ENCODE data around the gene PLOD1. TPM values are rescaled to one million over a fixed set of nuclear protein-coding genes. Genes with fewer than 3 reads are reported as not detected.

PLOD1 gene
- total and polyA plus RNA-seq, 2 donors (not counting 1 experiment from before 2014, with no cell fraction given) = 10.4 to 13.4 TPM

- intact Hi-C loops (cut with micrococcal nuclease) = no loop called here
- no peak overlapping the region for H3K27ac Mint-ChIP-seq
Observed at GRCh38 chr1:11940260-11940921, 5.9 kb downstream of the PLOD1 start.

GRCh38 chr1:11942280-11942679, 7.8 kb downstream of the PLOD1 start:
- Mint-ChIP-seq H3K27me3 (no peaks in the 10 kb centered on the region), H3K27ac (no peak overlapping the region), H3K4me3 (no peak overlapping the region), H3K4me1 (no peaks in the 10 kb centered on the region), H3K9me3 (ENCODE audit: insufficient read depth) (no peaks in the 10 kb centered on the region)
- no peaks in the 10 kb centered on the region for H3K9me3 ChIP-seq (ENCODE audit: control extremely low read depth in 1 of 3, control insufficient read depth in 2 of 3, insufficient read depth in 1 of 3, low read length in 2 of 3)
- no peak overlapping the region for H3K9ac ChIP-seq (ENCODE audit: low read length)
- DNase-seq = no peak
- no peaks in the 10 kb centered on the region for H4K20me1 ChIP-seq (ENCODE audit: control insufficient read depth, insufficient read depth, low read length, poor library complexity, severe bottlenecking)
- no peak overlapping the region for H2AFZ ChIP-seq (ENCODE audit: insufficient read depth, low read depth, low read length, poor library complexity, severe bottlenecking)
- H3K79me2 ChIP-seq (ENCODE audit: control insufficient read depth, insufficient read depth, low read length) = no peaks in the 10 kb centered on the region
- CTCF ChIA-PET = no interaction called here
- no peaks in the 10 kb centered on the region for H3K4me1 ChIP-seq (ENCODE audit: control insufficient read depth in 2 of 2, insufficient read depth in 2 of 2, low read length in 2 of 2)
- 100% methylated on average over 4 of the region's 4 CpGs for WGBS (ENCODE audit: insufficient coverage)
- TF ChIP-seq CTCF (IDR thresholded peaks at IDR 0.05) (no peak), EZH2 (IDR thresholded peaks at IDR 0.05; ENCODE audit: borderline replicate concordance, insufficient read depth, low read depth, low read length, poor library complexity, severe bottlenecking) (no peak)
- POLR2A ChIA-PET = no interaction called here
- intact Hi-C loops (cut with micrococcal nuclease) = no loop called here
- ATAC-seq (ENCODE audit: low read depth) = no peak
- no peak overlapping the region for H3K27ac ChIP-seq (ENCODE audit: low read length in 2 of 2)
- H3K4me3 ChIP-seq (ENCODE audit: control extremely low read depth in 1 of 5, extremely low read depth in 1 of 5, insufficient read depth in 1 of 5, low read depth in 2 of 5, low read length in 4 of 5) = no peak overlapping the region
- H3K36me3 ChIP-seq (replicated peaks in 1 of 2; ENCODE audit: control extremely low read depth in 1 of 2, control insufficient read depth in 1 of 2, extremely low read depth in 1 of 2, insufficient read depth in 2 of 2, low read length in 1 of 2) = no peaks in the 10 kb centered on the region
- no peak overlapping the region for H3K4me2 ChIP-seq (replicated peaks; ENCODE audit: low read depth, low read length, poor library complexity, severe bottlenecking)
- no peaks in the 10 kb centered on the region for H3K27me3 ChIP-seq (replicated peaks in 1 of 4; ENCODE audit: control extremely low read depth in 1 of 4, control insufficient read depth in 3 of 4, insufficient read depth in 4 of 4, low read length in 3 of 4)

More at GRCh38 chr1:11940260-11940921, 5.9 kb downstream of the PLOD1 start:
- H3K9ac ChIP-seq (ENCODE audit: low read length) = no peak overlapping the region
- H3K4me3 Mint-ChIP-seq = no peak overlapping the region
- no peaks in the 10 kb centered on the region for H3K36me3 ChIP-seq (replicated peaks in 1 of 2; ENCODE audit: control extremely low read depth in 1 of 2, control insufficient read depth in 1 of 2, extremely low read depth in 1 of 2, insufficient read depth in 2 of 2, low read length in 1 of 2)
- no peaks in the 10 kb centered on the region for H3K9me3 Mint-ChIP-seq (ENCODE audit: insufficient read depth)
- H3K27me3 ChIP-seq (replicated peaks in 1 of 4; ENCODE audit: control extremely low read depth in 1 of 4, control insufficient read depth in 3 of 4, insufficient read depth in 4 of 4, low read length in 3 of 4) = no peaks in the 10 kb centered on the region
- no peak overlapping the region for H2AFZ ChIP-seq (ENCODE audit: insufficient read depth, low read depth, low read length, poor library complexity, severe bottlenecking)
- no peak overlapping the region for H3K4me2 ChIP-seq (replicated peaks; ENCODE audit: low read depth, low read length, poor library complexity, severe bottlenecking)
- WGBS (ENCODE audit: insufficient coverage) = 83% methylated on average over 3 of the region's 9 CpGs
- DNase-seq = no peak
- no peaks in the 10 kb centered on the region for H3K27me3 Mint-ChIP-seq
- no peaks in the 10 kb centered on the region for H3K4me1 Mint-ChIP-seq
- CTCF ChIA-PET = interaction anchor here (0.7 to 1.4 kb wide), 2 partner anchors 10 to 30 kb away, joined by 3 read pairs; no protein-coding TSS in a partner anchor
- no peak overlapping the region for H3K4me3 ChIP-seq (ENCODE audit: control extremely low read depth in 1 of 5, extremely low read depth in 1 of 5, insufficient read depth in 1 of 5, low read depth in 2 of 5, low read length in 4 of 5)
- ATAC-seq (ENCODE audit: low read depth) = no peak
- H3K79me2 ChIP-seq (ENCODE audit: control insufficient read depth, insufficient read depth, low read length) = no peaks in the 10 kb centered on the region
- H3K9me3 ChIP-seq (ENCODE audit: control extremely low read depth in 1 of 3, control insufficient read depth in 2 of 3, insufficient read depth in 1 of 3, low read length in 2 of 3) = no peaks in the 10 kb centered on the region
- H4K20me1 ChIP-seq (ENCODE audit: control insufficient read depth, insufficient read depth, low read length, poor library complexity, severe bottlenecking) = no peaks in the 10 kb centered on the region
- no peak overlapping the region for H3K27ac ChIP-seq (ENCODE audit: low read length in 2 of 2)
- POLR2A ChIA-PET = no interaction called here
- TF ChIP-seq EZH2 (IDR thresholded peaks at IDR 0.05; ENCODE audit: borderline replicate concordance, insufficient read depth, low read depth, low read length, poor library complexity, severe bottlenecking) = no peak
- peaks cover 0 to under 1% of the 10 kb centered on the region in 2 donors for H3K4me1 ChIP-seq (ENCODE audit: control insufficient read depth in 2 of 2, insufficient read depth in 2 of 2, low read length in 2 of 2)

All from B cell (primary cell).